Upper lobe of left lung (tissue), 4 donors: ENCODE measurements around the gene NBDY.

Source experiments
- CTCF ChIP-seq, 6 experiments: fragments of 450-650 bp in 4 of 6; fragments of 200-600 bp in 2 of 6; sonication (generic) in 2 of 6; IDR thresholded peaks; one replicate each; pipeline ENCODE4 v1.5.1; 2016 to 2019; ENCODE audit warnings: antibody characterized with exemption in 6 of 6
- EP300 ChIP-seq, 4 donors: sonication (generic); formaldehyde crosslinking; IDR thresholded peaks; one replicate each; pipeline ENCODE4 v1.5.1; 2017; ENCODE audit warnings: antibody characterized with exemption in 4 of 4, control low read depth in 2 of 4

- TF ChIP-seq CTCF (IDR thresholded peaks at IDR 0.05) (no peak), EP300 (IDR thresholded peaks at IDR 0.05) (no peak)
These were observed 65.6 kb downstream of the NBDY start for GRCh38 chrX:56794404-56795230.
